CD14-positive monocyte (primary cell): ENCODE data around the gene FLCN. TPM values are rescaled to one million over a fixed set of nuclear protein-coding genes. Genes with fewer than 3 reads are reported as not detected.

Experiments used
- DNase-seq, 3 donors: peaks; one replicate each; pipeline ENCODE4 v3.0.0-alpha.2; 2011 to 2022
- H2AFZ ChIP-seq: 2 replicates; pipeline ENCODE4 v1.6.0; 2012; ENCODE audit warnings: mild to moderate bottlenecking, low read depth, low read length, inconsistent platforms; ENCODE audit not compliant: insufficient read depth, poor library complexity, severe bottlenecking
- H3K27ac ChIP-seq, 2 donors: 1 replicate in 1 of 2; 2 replicates in 1 of 2; pipeline ENCODE4 v1.5.1; 2012 to 2013; ENCODE audit warnings: low read length in 2 of 2, control low read depth in 1 of 2, inconsistent platforms in 1 of 2, low read depth in 1 of 2, mild to moderate bottlenecking in 1 of 2
- H3K27me3 ChIP-seq, 2 donors: one replicate each; pipeline versions ENCODE4 v1.6.0 to v1.6.1; 2011 to 2013; ENCODE audit warnings: low read length in 2 of 2; ENCODE audit not compliant: control insufficient read depth in 2 of 2, insufficient read depth in 2 of 2
- H3K36me3 ChIP-seq, 2 donors: replicated peaks in 1 of 2; 1 replicate in 1 of 2; 2 replicates in 1 of 2; pipeline versions ENCODE4 v1.5.1 to v1.6.1; 2012 to 2013; ENCODE audit warnings: low read length in 2 of 2, control low read depth in 1 of 2, inconsistent platforms in 1 of 2, mild to moderate bottlenecking in 1 of 2; ENCODE audit not compliant: insufficient read depth in 2 of 2, control insufficient read depth in 1 of 2
- H3K4me1 ChIP-seq, 2 donors: 1 replicate in 1 of 2; 2 replicates in 1 of 2; pipeline versions ENCODE4 v1.5.1 to v1.6.1; 2012 to 2013; ENCODE audit warnings: low read length in 2 of 2, control low read depth in 1 of 2, inconsistent platforms in 1 of 2, mild to moderate bottlenecking in 1 of 2, moderate library complexity in 1 of 2; ENCODE audit not compliant: insufficient read depth in 2 of 2, control insufficient read depth in 1 of 2
- H3K4me2 ChIP-seq: replicated peaks from 2 replicates; pipeline ENCODE3; 2012; ENCODE audit warnings: low read length, moderate library complexity, mild to moderate bottlenecking; ENCODE audit not compliant: poor library complexity, severe bottlenecking; ENCODE audit errors: extremely low read depth
- H3K4me3 ChIP-seq, 3 experiments: fragments of 200-600 bp in 1 of 3; sonication (generic) in 1 of 3; replicated peaks in 1 of 3; 1 replicate in 2 of 3; 2 replicates in 1 of 3; pipeline ENCODE4 v1.5.1; 2011 to 2013; ENCODE audit warnings: low read length in 3 of 3, mild to moderate bottlenecking in 3 of 3, control low read depth in 2 of 3, low read depth in 2 of 3, inconsistent platforms in 1 of 3, moderate library complexity in 1 of 3
- H3K79me2 ChIP-seq: 2 replicates; pipeline ENCODE4 v1.6.0; 2012; ENCODE audit warnings: mild to moderate bottlenecking, control low read depth, inconsistent platforms, low read length, moderate library complexity; ENCODE audit not compliant: insufficient read depth
- H3K9ac ChIP-seq: 2 replicates; pipeline ENCODE4 v1.6.0; 2017; ENCODE audit warnings: low read length, mild to moderate bottlenecking; ENCODE audit not compliant: insufficient read depth, poor library complexity, severe bottlenecking
- H3K9me3 ChIP-seq, 2 donors: replicated peaks in 1 of 2; 1 replicate in 1 of 2; 2 replicates in 1 of 2; pipeline versions ENCODE4 v1.5.1 to v1.6.1; 2012 to 2013; ENCODE audit warnings: low read length in 2 of 2, control low read depth in 1 of 2; ENCODE audit not compliant: control insufficient read depth in 1 of 2, insufficient read depth in 1 of 2
- H4K20me1 ChIP-seq: 2 replicates; pipeline ENCODE4 v1.6.0; 2012; ENCODE audit warnings: mild to moderate bottlenecking, low read length, control low read depth, moderate library complexity; ENCODE audit not compliant: insufficient read depth
- H3K27ac Mint-ChIP-seq, 7 donors: one replicate each; pipeline ENCODE4 v1.8.0; 2020; ENCODE audit warnings: mild to moderate bottlenecking in 7 of 7, mixed read lengths in 7 of 7, moderate library complexity in 6 of 7, inconsistent platforms in 2 of 7
- H3K27me3 Mint-ChIP-seq, 3 donors: one replicate each; pipeline ENCODE4 v1.8.0; 2021 to 2022; ENCODE audit warnings: low read depth in 3 of 3, mild to moderate bottlenecking in 3 of 3, mixed read lengths in 3 of 3, moderate library complexity in 3 of 3, inconsistent platforms in 1 of 3
- H3K36me3 Mint-ChIP-seq, 2 donors: one replicate each; pipeline ENCODE4 v1.8.0; 2020; ENCODE audit warnings: mixed read lengths in 2 of 2, inconsistent platforms in 1 of 2, mild to moderate bottlenecking in 1 of 2
- H3K4me1 Mint-ChIP-seq: one replicate; pipeline ENCODE4 v1.8.0; 2020; ENCODE audit warnings: mild to moderate bottlenecking, mixed read lengths
- H3K4me3 Mint-ChIP-seq, 2 donors: one replicate each; pipeline ENCODE4 v1.8.0; 2020; ENCODE audit warnings: mild to moderate bottlenecking in 2 of 2, mixed read lengths in 2 of 2, moderate library complexity in 1 of 2
- H3K9me3 Mint-ChIP-seq, 7 donors: one replicate each; pipeline ENCODE4 v1.8.0; 2020 to 2022; ENCODE audit warnings: mixed read lengths in 7 of 7, mild to moderate bottlenecking in 6 of 7, moderate library complexity in 6 of 7, inconsistent platforms in 2 of 7
- CTCF ChIP-seq: fragments of 200-600 bp; IDR thresholded peaks from one replicate; pipeline ENCODE4 v1.8.0; 2022; ENCODE audit warnings: antibody characterized with exemption, mild to moderate bottlenecking
- WGBS: methylation state at CpG from one replicate; pipeline ENCODE4 v1.1.5; 2013; ENCODE audit warnings: missing lambda C conversion rate; ENCODE audit not compliant: insufficient coverage; 5-methylcytosine and 5-hydroxymethylcytosine counted together
- intact Hi-C, 2 donors: fragments of 100-400 bp; cut with micrococcal nuclease; formaldehyde crosslinking; loops; one replicate each; pipeline versions ENCODE4 v1.15.0 to v1.15.1; 2023
- polyA plus RNA-seq, 3 donors: library from polyadenylated mRNA; depleted of rRNA in 1 of 3; unstranded in 2 of 3; stranded (reverse) in 1 of 3; fragments of 300-500 nt in 2 of 3; fragments of >200 nt in 1 of 3; fragmentation: Illumina TruSeq in 2 of 3; gene quantifications; 1 replicate in 2 of 3; 2 replicates in 1 of 3; pipeline ENCODE4 v1.2.3, GENCODE V29; 2012 to 2021

Gene FLCN
- polyA plus RNA-seq, 3 donors: 5.8 to 46.9 (median 8.0) TPM

GRCh38 chr17:17168401-17168800, 68.6 kb downstream of the FLCN start:
- no peak overlapping the region for H3K9ac ChIP-seq
- H3K4me1 ChIP-seq: peaks cover 0 to 3% of the 10 kb centered on the region in 2 donors
- H2AFZ ChIP-seq: no peak overlapping the region
- H3K79me2 ChIP-seq: no peaks in the 10 kb centered on the region
- no peak overlapping the region for H3K4me2 ChIP-seq
- no peak overlapping the region for H3K27ac ChIP-seq
- no peaks in the 10 kb centered on the region for H3K27me3 ChIP-seq
- Mint-ChIP-seq H3K27me3 (peaks cover 0 to 4% (median 2%) of the 10 kb centered on the region in 3 donors), H3K4me3 (no peak overlapping the region), H3K9me3 (no peaks in the 10 kb centered on the region), H3K4me1 (peaks cover 9% of the 10 kb centered on the region), H3K27ac (peak overlapping the region in 1 of 7 donors; percentile 2), H3K36me3 (peaks cover 68 to 85% of the 10 kb centered on the region in 2 donors)
- H4K20me1 ChIP-seq: no peaks in the 10 kb centered on the region
- H3K9me3 ChIP-seq: no peaks in the 10 kb centered on the region
- H3K4me3 ChIP-seq: no peak overlapping the region
- no CpG with 5 or more reads among the region's 5 CpGs for WGBS
- no peak for TF ChIP-seq CTCF
- H3K36me3 ChIP-seq: peaks cover 59 to 94% of the 10 kb centered on the region in 2 donors
- DNase-seq: no peak
- intact Hi-C loops: no loop called here

DNA sequence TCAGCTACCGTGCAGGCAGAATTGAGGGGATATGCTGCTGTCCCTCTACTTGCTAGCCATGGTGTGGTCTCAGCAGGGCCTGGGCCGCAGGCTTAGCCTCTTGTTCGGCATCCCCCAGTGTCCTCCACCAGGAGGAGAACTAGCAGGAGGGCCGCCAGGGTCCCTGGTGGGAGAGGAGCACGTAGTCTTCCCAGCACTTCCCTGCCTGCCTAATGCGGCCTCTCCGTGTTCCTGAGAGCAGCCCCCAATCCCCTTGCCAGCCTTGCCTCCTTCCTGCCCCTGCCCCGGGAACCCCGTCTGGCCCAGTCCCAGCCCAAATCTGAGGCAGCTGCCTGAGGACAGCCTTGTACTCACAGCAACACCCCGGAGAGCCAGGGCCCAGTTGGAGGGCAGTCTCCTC, 69.0 kb downstream of the FLCN start:
- no peaks in the 10 kb centered on the region for H3K27me3 ChIP-seq
- H3K79me2 ChIP-seq: no peaks in the 10 kb centered on the region
- DNase-seq: no peak
- no peak overlapping the region for H3K27ac ChIP-seq
- H3K4me1 Mint-ChIP-seq: peaks cover 9% of the 10 kb centered on the region
- H3K9ac ChIP-seq: no peak overlapping the region
- no peaks in the 10 kb centered on the region for H3K9me3 ChIP-seq
- peaks cover 0 to 3% of the 10 kb centered on the region in 2 donors for H3K4me1 ChIP-seq
- H3K36me3 Mint-ChIP-seq: peaks cover 70 to 85% of the 10 kb centered on the region in 2 donors
- no peak overlapping the region for H3K4me2 ChIP-seq
- H2AFZ ChIP-seq: no peak overlapping the region
- H3K27ac Mint-ChIP-seq: peak overlapping the region in 1 of 7 donors; percentile 3
- 95% methylated on average over 9 of the region's 10 CpGs for WGBS
- peaks cover 0 to 4% (median 2%) of the 10 kb centered on the region in 3 donors for H3K27me3 Mint-ChIP-seq
- TF ChIP-seq CTCF: no peak
- intact Hi-C loops: no loop called here
- no peaks in the 10 kb centered on the region for H3K9me3 Mint-ChIP-seq
- H3K36me3 ChIP-seq: peaks cover 59 to 94% of the 10 kb centered on the region in 2 donors
- no peak overlapping the region for H3K4me3 Mint-ChIP-seq
- H3K4me3 ChIP-seq: no peak overlapping the region
- H4K20me1 ChIP-seq: no peaks in the 10 kb centered on the region
